ENCODE measurements around the gene MT1E. TPM values are rescaled to one million over a fixed set of nuclear protein-coding genes. Genes with fewer than 3 reads are reported as not detected.
A peak's percentile ranks its signal among the peaks of the same experiment; 100 is the strongest.

MT1E gene
- total RNA-seq, 1 experiment from 2014 or later = 383 TPM

DNA sequence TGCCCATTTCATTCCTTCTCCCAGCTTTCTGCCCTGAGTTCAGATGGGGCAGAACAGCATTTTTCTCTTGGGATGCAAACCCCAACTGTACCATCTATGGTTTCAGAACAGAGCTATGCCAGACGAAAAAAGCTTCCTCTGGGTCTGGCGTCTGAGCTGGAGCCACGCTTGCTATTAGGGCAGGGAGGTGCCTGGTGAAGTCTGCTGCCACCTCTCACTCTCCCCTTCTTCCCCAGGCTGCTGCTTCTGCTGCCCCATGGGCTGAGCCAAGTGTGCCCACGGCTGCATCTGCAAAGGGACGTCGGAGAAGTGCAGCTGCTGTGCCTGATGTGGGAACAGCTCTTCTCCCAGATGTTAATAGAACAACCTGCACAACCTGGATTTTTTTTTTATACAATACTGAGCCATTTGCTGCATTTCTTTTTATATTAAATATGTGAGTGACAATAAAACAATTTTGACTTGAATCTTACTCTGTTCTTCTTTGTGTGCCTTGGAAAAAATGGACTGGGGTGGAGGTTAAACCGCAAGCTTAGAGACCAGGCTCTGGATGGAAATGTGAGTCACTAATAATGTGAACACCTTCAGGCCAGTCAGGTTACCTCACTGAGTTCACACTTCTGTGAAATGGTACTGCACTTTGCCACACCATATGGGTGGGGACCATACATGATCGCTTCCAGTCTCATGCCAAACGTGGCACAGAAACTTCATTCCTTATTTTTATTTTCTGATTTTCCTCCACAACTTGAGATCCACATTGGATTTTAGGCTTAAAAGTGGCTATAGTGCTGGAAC is 11.2 kb downstream of the MT1E start:
- Histone ChIP-seq H3K4me1 (ENCODE audit: control insufficient read depth in 1 of 2, insufficient read depth in 2 of 2, low read length in 2 of 2) (peaks cover 0 to 3% of the 10 kb centered on the region in 2 experiments; a peak in 1 of 4 replicates), H3K27ac (ENCODE audit: low read depth, low read length) (no peak overlapping the region), H3K4me3 (replicated peaks in 1 of 2; ENCODE audit: low read depth in 1 of 2, low read length in 2 of 2) (no peak overlapping the region), H3K9me3 (ENCODE audit: control insufficient read depth in 1 of 2, insufficient read depth in 1 of 2, low read depth in 1 of 2, low read length in 2 of 2) (no peaks in the 10 kb centered on the region), H3K9me2 (ENCODE audit: insufficient read depth) (no peaks in the 10 kb centered on the region), H3K36me3 (ENCODE audit: control insufficient read depth in 1 of 2, insufficient read depth in 2 of 2, low read length in 2 of 2) (no peaks in the 10 kb centered on the region), H3K9ac (ENCODE audit: low read length) (no peak overlapping the region), H4K20me1 (ENCODE audit: insufficient read depth) (no peaks in the 10 kb centered on the region), H3K79me2 (ENCODE audit: insufficient read depth, low read length) (no peaks in the 10 kb centered on the region), H3K4me2 (ENCODE audit: low read length) (no peak overlapping the region), H3K27me3 (ENCODE audit: insufficient read depth, low read length) (no peaks in the 10 kb centered on the region), H2AFZ (ENCODE audit: low read depth, low read length, poor library complexity, severe bottlenecking) (no peak overlapping the region)
- POLR2A ChIA-PET = interaction anchor here (1.5 to 1.9 kb wide), 2 partner anchors 10 to 11 kb away, joined by 4 to 8 read pairs; partner anchors contain the start of gene MT1E
- ATAC-seq (0 out of 2 replicates have a peak, but pooled peaks have one; percentile 52), DNase-seq (ENCODE audit: low read depth, low spot score) (no peak)
- RAD21 ChIA-PET (ENCODE audit: low non-redundant PET in 1 of 2, low total read pairs in 2 of 2, uncharacterized antibody in 2 of 2, unreplicated experiment in 2 of 2) = no interaction called here
- TF ChIP-seq CBX3 (IDR thresholded peaks at IDR 0.05; ENCODE audit: low read depth) = no peak
- TF ChIP-seq, protein P1, sequence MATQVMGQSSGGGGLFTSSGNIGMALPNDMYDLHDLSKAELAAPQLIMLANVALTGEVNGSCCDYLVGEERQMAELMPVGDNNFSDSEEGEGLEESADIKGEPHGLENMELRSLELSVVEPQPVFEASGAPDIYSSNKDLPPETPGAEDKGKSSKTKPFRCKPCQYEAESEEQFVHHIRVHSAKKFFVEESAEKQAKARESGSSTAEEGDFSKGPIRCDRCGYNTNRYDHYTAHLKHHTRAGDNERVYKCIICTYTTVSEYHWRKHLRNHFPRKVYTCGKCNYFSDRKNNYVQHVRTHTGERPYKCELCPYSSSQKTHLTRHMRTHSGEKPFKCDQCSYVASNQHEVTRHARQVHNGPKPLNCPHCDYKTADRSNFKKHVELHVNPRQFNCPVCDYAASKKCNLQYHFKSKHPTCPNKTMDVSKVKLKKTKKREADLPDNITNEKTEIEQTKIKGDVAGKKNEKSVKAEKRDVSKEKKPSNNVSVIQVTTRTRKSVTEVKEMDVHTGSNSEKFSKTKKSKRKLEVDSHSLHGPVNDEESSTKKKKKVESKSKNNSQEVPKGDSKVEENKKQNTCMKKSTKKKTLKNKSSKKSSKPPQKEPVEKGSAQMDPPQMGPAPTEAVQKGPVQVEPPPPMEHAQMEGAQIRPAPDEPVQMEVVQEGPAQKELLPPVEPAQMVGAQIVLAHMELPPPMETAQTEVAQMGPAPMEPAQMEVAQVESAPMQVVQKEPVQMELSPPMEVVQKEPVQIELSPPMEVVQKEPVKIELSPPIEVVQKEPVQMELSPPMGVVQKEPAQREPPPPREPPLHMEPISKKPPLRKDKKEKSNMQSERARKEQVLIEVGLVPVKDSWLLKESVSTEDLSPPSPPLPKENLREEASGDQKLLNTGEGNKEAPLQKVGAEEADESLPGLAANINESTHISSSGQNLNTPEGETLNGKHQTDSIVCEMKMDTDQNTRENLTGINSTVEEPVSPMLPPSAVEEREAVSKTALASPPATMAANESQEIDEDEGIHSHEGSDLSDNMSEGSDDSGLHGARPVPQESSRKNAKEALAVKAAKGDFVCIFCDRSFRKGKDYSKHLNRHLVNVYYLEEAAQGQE (IDR thresholded peaks at IDR 0.05; ENCODE audit: low read depth) = no peak
- no peak for TF ChIP-seq ZNF274 (IDR thresholded peaks at IDR 0.05; ENCODE audit: low read depth, low read length)
- no peak for TF ChIP-seq CEBPB (IDR thresholded peaks at IDR 0.05; ENCODE audit: low read depth)
- TF ChIP-seq, protein P2, sequence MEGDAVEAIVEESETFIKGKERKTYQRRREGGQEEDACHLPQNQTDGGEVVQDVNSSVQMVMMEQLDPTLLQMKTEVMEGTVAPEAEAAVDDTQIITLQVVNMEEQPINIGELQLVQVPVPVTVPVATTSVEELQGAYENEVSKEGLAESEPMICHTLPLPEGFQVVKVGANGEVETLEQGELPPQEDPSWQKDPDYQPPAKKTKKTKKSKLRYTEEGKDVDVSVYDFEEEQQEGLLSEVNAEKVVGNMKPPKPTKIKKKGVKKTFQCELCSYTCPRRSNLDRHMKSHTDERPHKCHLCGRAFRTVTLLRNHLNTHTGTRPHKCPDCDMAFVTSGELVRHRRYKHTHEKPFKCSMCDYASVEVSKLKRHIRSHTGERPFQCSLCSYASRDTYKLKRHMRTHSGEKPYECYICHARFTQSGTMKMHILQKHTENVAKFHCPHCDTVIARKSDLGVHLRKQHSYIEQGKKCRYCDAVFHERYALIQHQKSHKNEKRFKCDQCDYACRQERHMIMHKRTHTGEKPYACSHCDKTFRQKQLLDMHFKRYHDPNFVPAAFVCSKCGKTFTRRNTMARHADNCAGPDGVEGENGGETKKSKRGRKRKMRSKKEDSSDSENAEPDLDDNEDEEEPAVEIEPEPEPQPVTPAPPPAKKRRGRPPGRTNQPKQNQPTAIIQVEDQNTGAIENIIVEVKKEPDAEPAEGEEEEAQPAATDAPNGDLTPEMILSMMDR (IDR thresholded peaks at IDR 0.05 in 2 of 3, conservative IDR thresholded peaks at IDR 0.05 in 1 of 3; ENCODE audit: borderline replicate concordance in 1 of 3, insufficient read depth in 1 of 3, low read depth in 2 of 3, low read length in 2 of 3) = no peak
- no peak for TF ChIP-seq POLR2A (IDR thresholded peaks at IDR 0.05; ENCODE audit: borderline replicate concordance, extremely low read depth, insufficient read depth, insufficient read length)
- intact Hi-C loops (cut with micrococcal nuclease) = no loop called here
- CTCF ChIA-PET = no interaction called here
- no TSS peak for BruUV-seq (replicated peaks)
